ENCODE results near the gene TRPM8. TPM values are rescaled to one million over a fixed set of nuclear protein-coding genes. Genes with fewer than 3 reads are reported as not detected.
A peak's percentile ranks its signal among the peaks of the same experiment; 100 is the strongest.

Gene TRPM8
- polyA plus RNA-seq, 4 donors: 0.10 to 0.31 (median 0.23) TPM; not detected in 1

DNA sequence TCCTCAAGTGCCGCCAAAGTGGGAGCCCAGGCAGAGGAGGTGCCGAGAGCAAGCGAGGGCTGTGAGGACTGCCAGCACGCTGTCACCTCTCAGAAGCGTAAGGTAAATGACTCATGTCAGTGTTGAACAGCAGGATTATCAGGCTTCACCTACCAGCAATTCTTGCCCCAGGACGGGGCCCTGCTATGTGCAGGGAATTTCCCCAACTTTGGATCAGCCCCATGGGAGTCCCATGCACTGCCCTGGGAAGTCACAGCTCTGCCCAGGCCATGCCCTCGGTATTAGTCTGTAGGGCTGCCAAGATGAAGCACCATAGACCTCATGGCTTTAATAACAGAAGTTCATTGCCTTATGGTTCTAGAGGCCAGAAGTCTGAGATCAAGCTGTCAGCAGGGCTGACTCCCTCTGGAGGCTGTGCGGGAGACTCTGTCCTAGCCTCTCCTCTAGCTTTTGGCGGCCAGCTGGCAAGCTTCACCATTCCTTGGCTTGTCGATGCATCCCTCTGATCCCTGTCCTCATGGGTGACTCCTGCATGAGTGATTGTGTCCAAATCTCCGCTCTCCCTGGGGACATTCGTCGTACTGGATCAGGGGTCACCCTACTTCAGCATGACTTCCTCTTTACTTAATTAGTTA lies 55.9 kb downstream of the TRPM8 start:
- no peak for DNase-seq (ENCODE audit: low read depth in 4 of 4, low spot score in 3 of 4)

DNA sequence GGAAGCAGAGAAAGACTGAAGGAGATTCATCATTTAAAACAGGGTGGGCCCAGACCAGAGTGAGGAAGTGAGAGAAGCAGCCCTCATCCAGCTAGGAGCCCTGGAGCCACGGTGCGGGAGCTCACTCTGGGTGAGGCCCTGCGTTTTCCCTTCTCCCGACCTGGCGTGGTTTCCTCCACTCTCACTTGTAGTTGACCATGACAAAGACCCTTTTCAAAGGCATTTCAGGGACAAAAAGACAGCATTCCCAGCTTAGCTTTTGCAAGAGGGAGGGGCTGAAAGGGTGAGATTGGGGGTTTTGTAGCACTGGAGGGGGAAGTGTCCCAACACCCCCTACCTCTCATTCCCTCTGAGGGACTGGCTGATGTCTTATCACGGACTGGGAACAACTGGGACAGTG lies 56.6 kb downstream of the TRPM8 start:
- DNase-seq (ENCODE audit: low read depth in 4 of 4, low spot score in 3 of 4): no peak

DNA sequence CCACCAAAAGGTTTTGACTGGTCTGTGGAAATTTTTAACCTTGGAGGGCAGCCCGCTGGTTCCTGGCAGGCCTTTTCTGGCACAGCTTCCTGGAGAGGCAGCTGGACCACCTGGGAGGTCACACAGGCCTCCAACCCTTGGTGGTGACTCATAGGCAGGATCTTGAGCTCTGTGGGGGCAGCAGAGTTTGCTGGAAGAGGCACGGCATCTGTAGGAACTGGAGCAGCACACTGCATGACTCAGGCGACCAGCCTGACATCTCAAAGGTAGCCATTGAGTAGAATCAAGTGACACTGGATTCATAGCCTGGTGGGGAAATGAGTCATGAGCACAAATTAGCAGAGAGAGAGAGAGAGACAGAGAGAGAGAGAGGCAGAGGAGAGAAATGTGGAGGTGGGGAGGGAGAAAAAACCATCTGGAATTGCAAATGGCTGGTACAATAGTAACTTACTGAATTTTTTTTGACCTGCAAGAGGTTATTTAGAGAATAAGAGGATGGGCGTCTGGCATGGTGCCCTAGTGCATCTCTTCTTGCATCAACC lies 57.4 kb downstream of the TRPM8 start:
- no peak for DNase-seq (ENCODE audit: low read depth in 4 of 4, low spot score in 3 of 4)

DNA sequence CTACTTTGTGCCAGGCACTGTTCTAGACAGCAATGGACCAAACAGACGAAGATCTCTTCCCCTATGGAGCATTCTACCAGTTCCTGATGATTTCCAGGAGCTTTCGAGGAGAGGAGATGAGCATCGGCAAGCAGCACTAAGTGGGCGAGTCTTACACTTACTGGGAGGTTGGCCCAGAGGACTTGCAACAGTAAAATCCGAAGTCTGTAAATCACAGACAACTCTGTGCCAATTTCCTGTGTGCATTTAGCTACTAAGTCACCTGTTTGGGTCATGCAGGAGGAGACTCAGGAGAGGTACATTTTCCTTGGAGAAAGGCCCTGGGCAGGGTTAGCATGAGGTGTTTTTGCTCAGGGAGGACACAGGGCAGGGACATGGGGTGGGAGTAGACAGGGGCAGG lies 58.9 kb downstream of the TRPM8 start:
- DNase-seq (ENCODE audit: low read depth in 4 of 4, low spot score in 3 of 4): no peak

DNA sequence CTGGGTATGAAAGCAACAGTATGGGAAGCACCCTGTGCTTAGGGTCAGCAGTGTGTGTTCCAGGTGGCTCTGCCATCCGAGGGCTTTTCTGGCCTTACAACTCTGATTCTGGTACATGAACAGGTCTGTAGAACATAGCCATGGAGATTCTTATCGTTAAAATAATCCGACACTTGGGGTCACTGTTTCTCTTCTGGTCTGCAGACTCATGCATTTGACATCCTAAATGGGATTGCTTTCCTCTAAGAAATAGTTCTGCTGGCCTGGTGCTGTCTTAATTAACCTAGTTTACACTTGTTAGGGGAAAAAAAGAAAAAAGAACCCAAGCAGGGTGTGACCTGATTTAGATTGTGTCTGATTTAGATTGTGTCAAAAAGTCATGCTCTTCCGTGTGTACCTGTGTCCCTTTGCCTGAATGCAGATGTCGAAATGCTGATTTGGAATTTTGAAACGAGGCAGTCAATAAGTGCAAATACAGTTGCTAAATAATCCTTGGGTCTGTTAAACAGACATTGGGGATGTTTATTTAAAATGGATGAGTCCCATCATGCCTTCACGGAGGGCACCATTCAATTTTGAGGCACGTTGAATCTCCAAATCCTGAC lies 59.6 kb downstream of the TRPM8 start:
- DNase-seq (ENCODE audit: low read depth in 4 of 4, low spot score in 3 of 4): peak; percentile 27 to 47 (median 39)

DNA sequence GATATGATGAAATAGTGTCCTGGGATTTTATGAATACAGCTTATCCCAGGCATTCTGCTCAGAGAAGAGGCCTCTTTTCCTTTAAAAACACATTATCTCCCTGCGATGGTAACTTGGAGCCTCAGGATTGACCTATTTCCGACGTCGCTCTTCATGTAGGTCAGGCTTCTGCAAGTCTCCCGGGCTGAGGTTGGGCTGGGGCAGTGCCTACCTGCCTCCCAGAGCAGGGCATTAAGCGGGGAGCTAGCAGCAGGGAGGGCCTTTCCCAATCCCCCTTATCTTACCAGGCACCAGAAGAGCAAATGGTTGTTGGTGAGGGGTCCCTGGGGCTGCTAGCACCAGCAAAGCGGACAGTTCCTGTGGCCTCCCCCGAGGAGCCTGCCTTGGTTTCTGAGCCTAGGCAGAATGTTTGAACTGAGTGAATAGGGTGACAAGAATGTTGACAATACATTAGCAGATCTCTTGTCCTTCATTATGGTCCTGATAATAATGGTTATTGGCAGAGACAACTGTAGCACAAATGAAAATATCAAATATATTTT lies 60.2 kb downstream of the TRPM8 start:
- no peak for DNase-seq (ENCODE audit: low read depth in 4 of 4, low spot score in 3 of 4)

DNA sequence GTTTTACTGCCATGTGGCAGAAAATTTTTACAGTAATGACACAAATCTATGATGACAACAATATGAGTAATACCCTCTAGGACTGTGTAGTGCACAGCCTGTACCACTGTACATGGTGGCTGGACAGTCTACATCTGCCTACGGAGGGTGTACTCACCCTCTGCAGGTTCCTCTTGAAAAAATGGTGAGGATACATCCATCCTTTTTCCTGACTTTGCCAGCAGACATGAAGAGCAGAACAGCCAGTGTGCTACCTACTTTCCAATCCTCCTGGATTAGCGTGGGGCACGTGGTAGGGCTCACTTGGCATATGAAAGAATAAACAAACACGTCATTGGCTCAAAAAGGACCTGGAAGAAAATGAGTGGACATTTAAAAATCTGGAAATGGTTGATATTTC lies 62.6 kb downstream of the TRPM8 start:
- no peak for DNase-seq (ENCODE audit: low read depth in 4 of 4, low spot score in 3 of 4)

DNA sequence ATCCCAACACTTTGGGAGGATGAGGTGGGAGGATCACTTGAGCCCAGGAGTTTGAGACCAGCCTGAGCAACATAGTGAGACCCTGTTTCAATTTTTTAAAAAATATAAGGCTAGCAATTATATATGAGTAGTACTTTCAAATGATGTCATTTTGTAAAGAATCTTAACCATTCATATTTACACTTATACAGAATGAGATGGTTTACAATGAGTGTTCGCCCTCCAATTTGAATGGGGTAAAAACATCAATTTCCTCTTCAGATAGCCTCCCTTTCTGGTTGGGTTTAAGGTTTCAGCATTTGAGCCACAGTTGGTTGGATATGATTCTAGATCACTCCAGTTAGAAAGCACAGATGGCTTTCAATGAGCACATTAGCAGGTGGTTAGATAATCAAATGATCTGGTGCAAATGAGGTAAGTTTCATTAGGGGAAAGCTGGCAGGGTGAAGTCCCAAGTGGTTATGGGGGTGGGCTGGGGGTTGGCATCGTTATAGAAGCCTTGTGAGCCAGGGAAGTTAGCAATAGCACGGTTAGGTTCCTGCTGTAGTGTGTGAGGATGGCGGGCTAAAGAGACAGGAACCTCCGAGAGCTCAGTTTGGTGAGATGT lies 63.9 kb downstream of the TRPM8 start:
- no peak for DNase-seq (ENCODE audit: low read depth in 4 of 4, low spot score in 3 of 4)

DNA sequence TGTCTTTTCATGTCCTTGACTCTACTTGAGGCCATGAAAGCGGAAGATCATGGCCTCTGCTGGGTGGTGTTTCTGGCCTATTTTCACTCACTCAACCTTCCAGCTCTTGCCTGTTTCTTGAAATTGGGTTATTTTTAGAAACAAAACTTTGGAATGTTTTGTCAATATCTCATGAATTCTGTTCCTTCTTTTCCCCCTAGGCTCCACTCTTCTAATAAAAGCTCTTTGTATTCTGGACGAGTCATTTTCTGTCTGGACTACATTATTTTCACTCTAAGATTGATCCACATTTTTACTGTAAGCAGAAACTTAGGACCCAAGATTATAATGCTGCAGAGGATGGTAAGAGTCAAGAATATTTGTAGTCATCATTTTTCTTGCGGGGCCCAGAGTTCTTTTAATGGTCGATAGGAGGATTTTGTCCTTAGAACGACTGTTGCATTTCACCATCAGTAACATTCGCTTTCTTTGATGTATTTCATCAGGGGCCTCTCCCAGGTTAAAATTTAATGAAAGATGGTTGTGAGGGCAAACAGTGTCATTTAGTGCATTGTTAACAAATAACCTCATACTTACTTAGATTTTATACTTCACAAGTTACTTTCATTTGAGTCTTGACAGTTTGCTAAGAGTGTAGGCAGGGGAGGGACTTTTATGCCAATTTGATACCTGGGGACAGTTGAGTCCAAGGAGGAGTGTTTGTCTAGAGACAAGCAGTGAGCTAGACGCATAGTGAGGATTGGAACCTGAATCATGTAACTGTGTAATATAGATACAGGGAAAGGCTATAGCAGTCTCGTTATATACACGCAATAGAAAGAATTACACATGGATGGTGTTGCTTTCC lies 64.6 kb downstream of the TRPM8 start:
- DNase-seq (ENCODE audit: low read depth in 4 of 4, low spot score in 3 of 4): no peak

DNA sequence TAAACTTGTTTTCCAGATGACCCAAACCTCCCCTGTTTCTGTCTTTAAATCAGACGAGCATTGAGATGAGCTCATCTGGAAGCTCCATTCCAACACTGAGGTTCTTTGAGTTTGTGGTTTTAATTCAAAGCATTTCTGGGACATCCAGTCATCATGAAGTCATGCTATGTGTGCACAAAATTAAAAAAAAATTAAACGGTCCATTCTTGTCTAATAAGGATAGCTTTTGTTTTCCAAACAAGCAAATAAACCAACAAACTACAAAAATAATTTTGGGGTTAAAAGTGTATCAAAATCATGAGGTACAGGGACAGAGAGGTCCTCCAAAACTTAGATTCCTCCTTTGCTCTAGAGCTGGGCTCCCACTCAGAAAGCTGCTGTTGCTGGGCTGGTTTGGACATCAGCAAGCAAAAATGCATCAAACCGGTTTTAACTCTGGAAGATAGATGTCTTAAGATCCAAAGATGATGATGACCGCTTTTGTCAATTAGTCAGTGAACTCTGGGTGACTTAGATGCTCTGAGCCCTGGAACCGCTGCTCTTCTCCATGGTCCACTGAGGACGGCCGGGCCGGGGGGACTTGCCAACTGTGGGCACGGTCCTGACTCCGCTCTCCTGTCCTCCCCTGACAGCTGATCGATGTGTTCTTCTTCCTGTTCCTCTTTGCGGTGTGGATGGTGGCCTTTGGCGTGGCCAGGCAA lies 65.4 kb downstream of the TRPM8 start:
- DNase-seq (ENCODE audit: low read depth in 4 of 4, low spot score in 3 of 4): no peak

DNA sequence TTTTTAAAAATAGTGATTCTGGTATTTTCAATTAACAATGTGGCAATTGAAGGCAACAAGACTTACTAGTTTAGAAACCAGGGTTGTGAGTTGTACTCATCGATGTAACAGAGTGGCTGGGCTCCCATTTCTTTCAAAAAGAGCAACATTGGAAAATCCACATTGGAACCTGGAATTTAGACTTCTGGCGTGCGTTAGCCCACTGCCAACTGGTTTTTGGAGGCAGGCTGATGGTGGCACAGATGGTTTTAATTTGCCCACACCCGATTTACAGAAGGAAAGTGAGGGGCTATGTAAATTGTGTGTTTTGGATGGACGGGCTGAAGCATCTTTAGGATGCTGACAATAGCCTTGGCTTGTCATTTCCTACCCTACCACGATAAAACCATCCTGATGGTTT lies 66.3 kb downstream of the TRPM8 start:
- no peak for DNase-seq (ENCODE audit: low read depth in 4 of 4, low spot score in 3 of 4)

DNA sequence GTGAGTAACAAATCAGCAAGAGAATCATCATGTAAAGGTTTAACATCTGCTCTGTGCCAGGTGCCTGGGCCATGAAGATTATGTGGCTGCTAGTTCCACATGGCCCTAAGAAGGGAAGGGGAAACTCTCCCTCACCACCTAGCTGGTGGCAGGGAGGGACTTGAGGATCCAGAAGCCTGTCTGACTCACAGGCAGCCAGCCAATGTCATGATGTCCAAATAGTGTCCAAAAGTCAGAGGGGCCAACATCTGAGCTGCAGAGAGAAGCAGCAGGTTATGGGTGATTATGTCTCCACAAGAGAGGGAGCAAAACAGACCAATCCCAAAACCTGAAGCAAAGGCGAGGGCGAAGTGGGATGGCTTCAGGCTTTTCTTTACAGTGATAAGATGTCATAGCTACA lies 71.4 kb downstream of the TRPM8 start:
- no peak for DNase-seq (ENCODE audit: low read depth in 4 of 4, low spot score in 3 of 4)

DNA sequence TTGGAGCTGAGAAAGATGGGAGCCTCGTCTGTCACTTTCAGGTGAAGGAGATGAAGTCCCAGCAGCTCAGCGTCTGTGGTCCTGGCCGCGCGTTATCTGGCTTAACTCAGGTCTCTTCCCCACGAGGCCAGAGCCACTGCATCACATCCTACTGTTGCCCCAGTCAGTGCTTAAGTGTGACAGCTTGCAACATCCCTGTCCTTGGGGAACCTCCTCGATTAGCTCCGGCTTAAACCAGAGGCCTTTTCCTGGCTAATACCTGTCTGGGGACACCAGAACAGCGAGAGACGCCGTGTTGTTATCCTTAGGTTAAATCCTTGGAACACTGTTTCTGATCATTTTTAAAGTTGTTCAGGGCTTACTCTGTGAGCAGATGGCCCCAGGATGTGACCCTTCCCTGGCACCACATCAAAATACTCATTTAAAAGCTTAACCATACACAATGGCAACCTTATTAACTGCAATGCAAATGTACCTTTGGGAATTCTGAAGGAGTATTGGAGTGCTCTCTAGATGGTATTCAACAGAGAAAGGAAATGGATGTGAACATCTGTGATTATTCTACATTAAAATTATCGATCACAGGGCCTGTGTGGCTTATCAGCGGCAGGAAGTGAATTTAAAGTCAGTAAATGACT lies 72.2 kb downstream of the TRPM8 start:
- no peak for DNase-seq (ENCODE audit: low read depth in 4 of 4, low spot score in 3 of 4)

DNA sequence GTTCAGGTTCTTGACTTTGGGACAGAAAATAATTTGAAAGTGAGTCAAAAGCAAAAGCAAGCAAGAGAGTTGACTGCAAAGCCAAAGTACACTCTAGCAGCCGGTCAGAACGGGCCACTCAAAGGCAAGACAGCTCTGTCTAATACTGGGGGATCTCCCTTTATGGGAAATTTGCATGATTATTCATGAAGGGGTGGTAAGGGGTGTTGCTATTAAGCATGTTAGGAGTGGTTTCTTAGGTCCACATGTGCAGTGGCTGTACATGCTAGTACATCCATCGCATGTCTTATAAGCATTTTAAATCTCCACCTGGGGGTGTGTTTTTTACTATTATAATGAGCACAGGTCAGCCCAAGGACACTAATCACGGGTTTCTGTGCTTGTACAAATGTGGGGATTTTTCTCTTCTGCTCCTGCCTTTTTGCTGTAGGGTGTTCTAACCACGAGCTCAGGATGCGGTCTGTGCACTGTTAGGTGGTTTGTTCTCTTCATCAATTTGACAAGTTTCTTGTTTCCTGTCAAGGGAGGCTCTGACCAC lies 73.2 kb downstream of the TRPM8 start:
- no peak for DNase-seq (ENCODE audit: low read depth in 4 of 4, low spot score in 3 of 4)

DNA sequence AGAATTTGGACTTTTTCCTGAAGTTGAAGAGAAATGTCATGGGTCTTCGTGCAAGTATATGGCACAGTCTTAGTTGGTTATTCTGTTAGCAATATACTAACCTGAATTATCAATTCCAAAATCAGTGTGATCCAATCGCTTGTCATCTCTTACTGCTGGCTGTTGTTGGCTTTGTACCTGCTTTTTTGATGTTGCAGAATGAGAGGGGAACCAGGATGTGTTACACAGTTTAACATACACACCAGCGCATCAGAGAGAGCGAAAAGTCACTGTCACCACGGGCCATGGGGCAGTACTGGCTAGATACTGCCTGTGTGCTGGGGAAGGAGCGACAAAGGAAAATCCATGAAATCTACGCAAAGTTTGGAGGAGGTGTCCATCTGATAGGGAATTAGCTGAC lies 74.0 kb downstream of the TRPM8 start:
- no peak for DNase-seq (ENCODE audit: low read depth in 4 of 4, low spot score in 3 of 4)

DNA sequence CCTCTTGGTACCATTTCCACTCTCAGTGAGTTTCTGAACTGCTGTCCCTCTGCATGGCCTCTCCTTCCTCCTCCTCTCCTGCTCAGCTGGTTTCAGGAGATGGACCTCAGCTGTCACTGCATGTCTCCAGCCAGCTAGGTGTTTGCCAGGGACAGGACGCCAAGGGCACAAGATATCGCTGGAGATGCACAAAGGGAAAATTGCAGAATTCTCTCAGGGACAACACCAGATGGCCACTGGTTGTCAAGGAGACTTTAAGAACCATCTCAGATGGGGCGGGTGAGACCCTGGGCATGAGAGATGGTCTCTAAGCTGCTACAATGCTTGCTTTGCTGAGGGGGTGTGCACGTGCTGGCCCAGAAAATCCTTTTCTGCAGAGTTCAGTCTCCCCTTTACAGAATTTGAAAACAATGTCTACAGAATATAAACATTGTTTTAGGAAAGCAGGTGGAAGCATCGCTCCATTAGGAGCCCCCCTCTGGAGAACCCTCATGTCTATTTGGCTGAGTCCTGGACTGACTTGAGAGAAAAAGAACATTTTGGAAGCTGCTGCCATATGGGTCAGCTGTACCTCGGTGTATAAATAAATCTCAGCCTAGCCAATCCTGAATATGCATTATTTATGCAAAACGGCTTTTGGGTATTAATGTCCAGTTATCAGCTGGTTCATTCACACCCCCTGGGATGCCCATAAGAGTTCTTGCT lies 75.5 kb downstream of the TRPM8 start:
- no peak for DNase-seq (ENCODE audit: low read depth in 4 of 4, low spot score in 3 of 4)

DNA sequence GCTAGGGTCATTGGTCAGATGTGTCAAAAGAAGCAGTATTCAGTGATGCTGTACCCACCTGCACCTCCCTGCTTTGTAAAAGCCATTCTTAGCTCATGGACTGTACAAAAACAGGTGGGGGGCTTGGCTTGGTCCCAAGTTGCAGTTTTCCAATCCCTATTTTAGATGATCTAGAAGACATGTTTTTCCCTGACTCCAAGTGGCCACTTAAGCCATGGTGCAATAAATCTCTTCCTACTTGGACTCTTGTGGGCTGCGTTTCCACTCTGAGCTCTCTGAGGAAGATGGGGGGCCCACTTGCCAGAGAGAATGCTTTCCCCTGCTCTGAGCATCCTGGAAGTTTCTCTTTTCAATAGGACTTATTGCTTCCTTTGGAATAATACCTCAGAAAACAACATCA lies 76.3 kb downstream of the TRPM8 start:
- no peak for DNase-seq (ENCODE audit: low read depth in 4 of 4, low spot score in 3 of 4)

DNA sequence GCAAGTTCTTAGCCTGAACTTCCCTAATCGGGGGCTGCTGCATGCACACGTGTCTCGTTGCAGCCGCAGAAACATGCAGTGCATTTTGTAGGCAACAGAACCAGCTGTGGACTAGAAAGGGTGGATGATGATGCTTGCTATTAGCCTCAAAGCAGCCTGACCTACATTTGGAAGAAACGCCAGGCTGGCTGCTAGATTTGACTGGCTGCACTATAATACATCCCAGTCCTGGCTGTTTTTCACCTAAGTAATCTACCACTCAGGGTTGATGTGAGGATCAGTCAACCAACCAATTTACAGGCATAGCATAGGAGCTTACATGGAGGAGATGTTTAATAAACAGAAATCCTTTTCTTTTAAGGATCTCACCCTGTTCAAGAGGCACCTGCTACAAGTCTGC lies 77.0 kb downstream of the TRPM8 start:
- DNase-seq (ENCODE audit: low read depth in 4 of 4, low spot score in 3 of 4): no peak

DNA sequence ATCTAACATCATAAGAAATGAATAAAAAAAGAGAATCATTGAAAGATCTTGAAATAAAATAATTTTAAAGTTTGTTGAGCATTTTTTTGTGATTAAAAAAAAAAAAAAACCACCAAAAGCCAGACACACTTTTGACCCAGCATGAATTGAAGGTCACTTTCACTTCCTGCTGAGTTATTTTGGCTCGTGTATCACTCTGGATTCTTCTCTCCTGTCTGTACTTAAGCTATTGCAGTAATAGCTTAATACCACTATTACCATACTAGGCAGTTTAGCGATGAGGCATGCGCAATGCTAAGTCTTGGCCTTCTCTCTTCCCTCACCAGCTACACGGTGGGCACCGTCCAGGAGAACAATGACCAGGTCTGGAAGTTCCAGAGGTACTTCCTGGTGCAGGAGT lies 78.8 kb downstream of the TRPM8 start:
- no peak for DNase-seq (ENCODE audit: low read depth in 4 of 4, low spot score in 3 of 4)
